ENCODE data around the gene LRRC7.

- no peak for TF ChIP-seq ZNF274 (IDR thresholded peaks at IDR 0.05; ENCODE audit: low read depth, low read length)
- no peak for TF ChIP-seq SUZ12 (IDR thresholded peaks at IDR 0.05; ENCODE audit: extremely low read depth, insufficient read depth, insufficient read length)
These were observed 361.8 kb downstream of the LRRC7 start for GRCh38 chr1:69929308-69930057.
